Astrocyte (in vitro differentiated cells and primary cell): ENCODE measurements around the gene TADA2A. TPM values are rescaled to one million over a fixed set of nuclear protein-coding genes. Genes with fewer than 3 reads are reported as not detected.
A peak's percentile ranks its signal among the peaks of the same experiment; 100 is the strongest.

Source experiments
- DNase-seq: peaks from one replicate; pipeline ENCODE4 v3.0.0-alpha.2; 2010; ENCODE audit warnings: low read depth
- FAIRE-seq: peaks from 2 replicates; lab custom pipeline; 2011; peaks lifted over from hg19 to GRCh38; lab: Jason Lieb, UNC
- H2AFZ ChIP-seq: 2 replicates; pipeline ENCODE4 v1.6.0; 2012; ENCODE audit warnings: low read depth, low read length, inconsistent platforms
- H3K27ac ChIP-seq: 2 replicates; pipeline ENCODE4 v1.5.1; 2011; ENCODE audit warnings: low read depth, low read length, inconsistent platforms
- H3K27me3 ChIP-seq: 2 replicates; pipeline ENCODE4 v1.6.0; 2011; ENCODE audit warnings: low read length, inconsistent platforms; ENCODE audit not compliant: insufficient read depth
- H3K36me3 ChIP-seq: 2 replicates; pipeline ENCODE4 v1.5.1; 2011; ENCODE audit warnings: low read length, inconsistent platforms; ENCODE audit not compliant: insufficient read depth
- H3K4me1 ChIP-seq: 2 replicates; pipeline ENCODE4 v1.5.1; 2011; ENCODE audit warnings: low read length, inconsistent platforms; ENCODE audit not compliant: insufficient read depth
- H3K4me2 ChIP-seq: 2 replicates; pipeline ENCODE4 v1.6.0; 2012; ENCODE audit warnings: low read length, inconsistent platforms
- H3K4me3 ChIP-seq: 2 replicates; pipeline ENCODE4 v1.5.1; 2011; ENCODE audit warnings: low read depth, mild to moderate bottlenecking, low read length, inconsistent platforms; ENCODE audit not compliant: insufficient read depth
- H3K79me2 ChIP-seq: 2 replicates; pipeline ENCODE4 v1.6.0; 2012; ENCODE audit warnings: mild to moderate bottlenecking, low read length, inconsistent platforms; ENCODE audit not compliant: insufficient read depth
- H3K9ac ChIP-seq: 2 replicates; pipeline ENCODE4 v1.6.0; 2012; ENCODE audit warnings: mild to moderate bottlenecking, low read length, inconsistent platforms
- H3K9me3 ChIP-seq: 2 replicates; pipeline ENCODE4 v1.5.1; 2012; ENCODE audit warnings: low read depth, mild to moderate bottlenecking, low read length, inconsistent platforms; ENCODE audit not compliant: insufficient read depth
- H4K20me1 ChIP-seq: 2 replicates; pipeline ENCODE4 v1.6.0; 2012; ENCODE audit warnings: low read length, inconsistent platforms; ENCODE audit not compliant: insufficient read depth
- H3K27ac Mint-ChIP-seq: one replicate; pipeline ENCODE4 v1.8.0; 2021; ENCODE audit warnings: mild to moderate bottlenecking, mixed read lengths; ENCODE audit not compliant: unreplicated experiment
- H3K27me3 Mint-ChIP-seq: one replicate; pipeline ENCODE4 v1.8.0; 2021; ENCODE audit warnings: low read depth, mixed read lengths; ENCODE audit not compliant: unreplicated experiment
- H3K36me3 Mint-ChIP-seq: one replicate; pipeline ENCODE4 v1.8.0; 2021; ENCODE audit warnings: low read depth, mixed read lengths; ENCODE audit not compliant: unreplicated experiment
- H3K4me1 Mint-ChIP-seq: one replicate; pipeline ENCODE4 v1.8.0; 2021; ENCODE audit warnings: low read depth, mixed read lengths; ENCODE audit not compliant: unreplicated experiment
- H3K4me3 Mint-ChIP-seq: one replicate; pipeline ENCODE4 v1.8.0; 2021; ENCODE audit warnings: mild to moderate bottlenecking, moderate library complexity, mixed read lengths; ENCODE audit not compliant: unreplicated experiment
- H3K9me3 Mint-ChIP-seq: one replicate; pipeline ENCODE4 v1.8.0; 2021; ENCODE audit warnings: mild to moderate bottlenecking, mixed read lengths; ENCODE audit not compliant: unreplicated experiment
- EZH2 ChIP-seq: IDR thresholded peaks from 2 replicates; pipeline ENCODE4 v1.6.1; 2012; ENCODE audit warnings: mild to moderate bottlenecking, low read length, inconsistent platforms; ENCODE audit not compliant: insufficient read depth
- total RNA-seq: library from RNA; stranded (reverse); gene quantifications from 2 replicates; pipeline ENCODE4 v1.2.1, GENCODE V29; 2021
- TF ChIP-seq, protein P1 (sequence below): IDR thresholded peaks from 2 replicates; pipeline ENCODE4 v1.5.1; 2011; ENCODE audit warnings: low read depth, mild to moderate bottlenecking, inconsistent platforms, low read length, moderate library complexity; ENCODE audit not compliant: insufficient read depth

Gene TADA2A
- total RNA-seq, 1 donor from 2014 or later, result 14.0 TPM

- Mint-ChIP-seq H3K36me3 (peaks cover 16% of the 10 kb centered on the region), H3K4me1 (peaks cover 16% of the 10 kb centered on the region), H3K4me3 (peak overlapping the region; percentile 63), H3K27me3 (no peaks in the 10 kb centered on the region), H3K27ac (peak overlapping the region; percentile 79), H3K9me3 (no peaks in the 10 kb centered on the region)
- Histone ChIP-seq H2AFZ (no peak overlapping the region), H3K4me1 (peaks cover 9% of the 10 kb centered on the region), H3K36me3 (peaks cover 31% of the 10 kb centered on the region), H3K9ac (peak overlapping the region; percentile 21), H3K4me3 (no peak overlapping the region), H3K9me3 (no peaks in the 10 kb centered on the region), H3K27ac (peak overlapping the region; percentile 32), H3K4me2 (peak overlapping the region; percentile 15), H4K20me1 (no peaks in the 10 kb centered on the region), H3K27me3 (no peaks in the 10 kb centered on the region), H3K79me2 (no peaks in the 10 kb centered on the region)
- no peak for TF ChIP-seq EZH2
- TF ChIP-seq, protein P1, sequence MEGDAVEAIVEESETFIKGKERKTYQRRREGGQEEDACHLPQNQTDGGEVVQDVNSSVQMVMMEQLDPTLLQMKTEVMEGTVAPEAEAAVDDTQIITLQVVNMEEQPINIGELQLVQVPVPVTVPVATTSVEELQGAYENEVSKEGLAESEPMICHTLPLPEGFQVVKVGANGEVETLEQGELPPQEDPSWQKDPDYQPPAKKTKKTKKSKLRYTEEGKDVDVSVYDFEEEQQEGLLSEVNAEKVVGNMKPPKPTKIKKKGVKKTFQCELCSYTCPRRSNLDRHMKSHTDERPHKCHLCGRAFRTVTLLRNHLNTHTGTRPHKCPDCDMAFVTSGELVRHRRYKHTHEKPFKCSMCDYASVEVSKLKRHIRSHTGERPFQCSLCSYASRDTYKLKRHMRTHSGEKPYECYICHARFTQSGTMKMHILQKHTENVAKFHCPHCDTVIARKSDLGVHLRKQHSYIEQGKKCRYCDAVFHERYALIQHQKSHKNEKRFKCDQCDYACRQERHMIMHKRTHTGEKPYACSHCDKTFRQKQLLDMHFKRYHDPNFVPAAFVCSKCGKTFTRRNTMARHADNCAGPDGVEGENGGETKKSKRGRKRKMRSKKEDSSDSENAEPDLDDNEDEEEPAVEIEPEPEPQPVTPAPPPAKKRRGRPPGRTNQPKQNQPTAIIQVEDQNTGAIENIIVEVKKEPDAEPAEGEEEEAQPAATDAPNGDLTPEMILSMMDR, result no peak
- no peak for DNase-seq
- no peak for FAIRE-seq
Measured at GRCh38 chr17:37476431-37477120, 69.9 kb downstream of the TADA2A start.

- DNase-seq (no peak), FAIRE-seq (no peak)
- no peaks in the 10 kb centered on the region for H3K27me3 ChIP-seq
- Mint-ChIP-seq H3K27ac (peak overlapping the region; percentile 18), H3K27me3 (no peaks in the 10 kb centered on the region), H3K36me3 (peaks cover 16% of the 10 kb centered on the region), H3K4me3 (no peak overlapping the region), H3K4me1 (peaks cover 25% of the 10 kb centered on the region), H3K9me3 (no peaks in the 10 kb centered on the region)
- H3K9ac ChIP-seq, result no peak overlapping the region
- H3K9me3 ChIP-seq, result no peaks in the 10 kb centered on the region
- no peak overlapping the region for H3K4me3 ChIP-seq
- H3K4me2 ChIP-seq, result no peak overlapping the region
- H4K20me1 ChIP-seq, result no peaks in the 10 kb centered on the region
- no peak overlapping the region for H2AFZ ChIP-seq
- peaks cover 30% of the 10 kb centered on the region for H3K36me3 ChIP-seq
- TF ChIP-seq, protein P1, result no peak
- no peak for TF ChIP-seq EZH2
- no peak overlapping the region for H3K27ac ChIP-seq
- H3K4me1 ChIP-seq, result peaks cover 15% of the 10 kb centered on the region
- H3K79me2 ChIP-seq, result no peaks in the 10 kb centered on the region
Measured at GRCh38 chr17:37478187-37478586, 71.5 kb downstream of the TADA2A start.

DNA sequence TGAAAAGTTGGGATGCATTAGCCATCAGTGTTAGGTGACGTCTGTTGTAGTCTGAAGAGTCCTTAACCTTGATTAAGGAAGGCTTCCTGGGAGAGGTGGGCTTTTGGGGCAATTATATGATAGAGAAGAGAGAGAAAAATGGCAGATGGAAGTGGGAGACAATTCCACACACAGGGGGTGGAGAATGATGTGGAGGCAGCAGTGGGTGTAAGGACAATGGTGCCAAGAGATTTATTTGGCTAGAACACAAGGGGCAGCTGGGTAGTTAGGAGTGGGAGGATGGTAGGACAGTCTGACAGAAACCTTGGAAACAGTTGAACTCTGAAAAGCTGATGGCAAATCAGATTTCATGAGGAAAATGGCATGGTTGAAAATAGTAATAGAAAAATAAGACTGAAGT, 72.3 kb downstream of the TADA2A start:
- Mint-ChIP-seq H3K4me3 (no peak overlapping the region), H3K27me3 (no peaks in the 10 kb centered on the region), H3K4me1 (peaks cover 33% of the 10 kb centered on the region), H3K27ac (no peak overlapping the region), H3K36me3 (peaks cover 11% of the 10 kb centered on the region), H3K9me3 (no peaks in the 10 kb centered on the region)
- DNase-seq, result no peak
- Histone ChIP-seq H2AFZ (no peak overlapping the region), H4K20me1 (no peaks in the 10 kb centered on the region), H3K27ac (no peak overlapping the region), H3K9ac (no peak overlapping the region), H3K4me3 (no peak overlapping the region), H3K36me3 (peaks cover 24% of the 10 kb centered on the region), H3K79me2 (no peaks in the 10 kb centered on the region), H3K4me1 (peaks cover 21% of the 10 kb centered on the region), H3K4me2 (no peak overlapping the region), H3K9me3 (no peaks in the 10 kb centered on the region), H3K27me3 (no peaks in the 10 kb centered on the region)
- TF ChIP-seq, protein P1, result no peak
- no peak for TF ChIP-seq EZH2
- FAIRE-seq, result no peak
